Breast epithelium (tissue), 4 donors: ENCODE data around the gene ERRFI1. TPM values are rescaled to one million over a fixed set of nuclear protein-coding genes. Genes with fewer than 3 reads are reported as not detected.

ENCODE experiments used
- DNase-seq, 2 donors: peaks; one replicate each; pipeline ENCODE4 v3.0.0-alpha.2; 2019; ENCODE audit warnings: low spot score in 2 of 2
- H3K27ac ChIP-seq, 2 donors: fragments of 200-600 bp; sonication (generic) in 1 of 2; one replicate each; pipeline ENCODE4 v1.5.1; 2016 to 2019; ENCODE audit warnings: mild to moderate bottlenecking in 1 of 2
- H3K27me3 ChIP-seq, 2 donors: fragments of 200-600 bp; sonication (generic) in 1 of 2; one replicate each; pipeline versions ENCODE4 v1.5.1 to v1.6.0; 2017 to 2019; ENCODE audit warnings: control low read depth in 1 of 2, mild to moderate bottlenecking in 1 of 2
- H3K36me3 ChIP-seq: fragments of 200-600 bp; one replicate; pipeline ENCODE4 v1.5.1; 2019
- H3K4me1 ChIP-seq, 2 donors: fragments of 200-600 bp; sonication (generic); one replicate each; pipeline ENCODE4 v1.5.1; 2016 to 2019; ENCODE audit warnings: control low read depth in 1 of 2
- H3K4me3 ChIP-seq, 3 donors: fragments of 200-600 bp; sonication (generic); 1 replicate in 2 of 3; 2 replicates in 1 of 3; pipeline ENCODE4 v1.5.1; 2016 to 2019; ENCODE audit warnings: mild to moderate bottlenecking in 3 of 3, moderate library complexity in 2 of 3
- H3K9me3 ChIP-seq, 2 donors: fragments of 200-600 bp; sonication (generic) in 1 of 2; one replicate each; pipeline ENCODE4 v1.5.1; 2016 to 2019; ENCODE audit warnings: control low read depth in 1 of 2
- POLR2A ChIP-seq: fragments of 450-650 bp; IDR thresholded peaks from one replicate; pipeline ENCODE4 v1.6.1; 2016; ENCODE audit warnings: antibody characterized with exemption, mild to moderate bottlenecking, moderate library complexity
- POLR2AphosphoS5 ChIP-seq, 3 donors: sonication (generic); formaldehyde crosslinking; IDR thresholded peaks; one replicate each; pipeline ENCODE4 v1.6.1; 2017; ENCODE audit warnings: antibody characterized with exemption in 3 of 3
- intact Hi-C: fragments of 100-400 bp; cut with DNase I; formaldehyde crosslinking; loops from one replicate; pipeline ENCODE4 v1.15.1; 2023; ENCODE audit warnings: low total_unique reads
- total RNA-seq, 3 donors: library from RNA; depleted of rRNA; stranded (reverse); fragments of >200 nt; gene quantifications; one replicate each; pipeline ENCODE4 v1.1.0, GENCODE V29; 2016
- TF ChIP-seq, protein P1 (sequence below), 3 donors: fragments of 450-650 bp; IDR thresholded peaks; one replicate each; pipeline ENCODE4 v1.5.1; 2016 to 2017; ENCODE audit warnings: antibody characterized with exemption in 3 of 3, mild to moderate bottlenecking in 3 of 3, moderate library complexity in 3 of 3

Gene ERRFI1
- total RNA-seq, 3 donors from 2014 or later: 207 to 550 (median 379) TPM

DNA sequence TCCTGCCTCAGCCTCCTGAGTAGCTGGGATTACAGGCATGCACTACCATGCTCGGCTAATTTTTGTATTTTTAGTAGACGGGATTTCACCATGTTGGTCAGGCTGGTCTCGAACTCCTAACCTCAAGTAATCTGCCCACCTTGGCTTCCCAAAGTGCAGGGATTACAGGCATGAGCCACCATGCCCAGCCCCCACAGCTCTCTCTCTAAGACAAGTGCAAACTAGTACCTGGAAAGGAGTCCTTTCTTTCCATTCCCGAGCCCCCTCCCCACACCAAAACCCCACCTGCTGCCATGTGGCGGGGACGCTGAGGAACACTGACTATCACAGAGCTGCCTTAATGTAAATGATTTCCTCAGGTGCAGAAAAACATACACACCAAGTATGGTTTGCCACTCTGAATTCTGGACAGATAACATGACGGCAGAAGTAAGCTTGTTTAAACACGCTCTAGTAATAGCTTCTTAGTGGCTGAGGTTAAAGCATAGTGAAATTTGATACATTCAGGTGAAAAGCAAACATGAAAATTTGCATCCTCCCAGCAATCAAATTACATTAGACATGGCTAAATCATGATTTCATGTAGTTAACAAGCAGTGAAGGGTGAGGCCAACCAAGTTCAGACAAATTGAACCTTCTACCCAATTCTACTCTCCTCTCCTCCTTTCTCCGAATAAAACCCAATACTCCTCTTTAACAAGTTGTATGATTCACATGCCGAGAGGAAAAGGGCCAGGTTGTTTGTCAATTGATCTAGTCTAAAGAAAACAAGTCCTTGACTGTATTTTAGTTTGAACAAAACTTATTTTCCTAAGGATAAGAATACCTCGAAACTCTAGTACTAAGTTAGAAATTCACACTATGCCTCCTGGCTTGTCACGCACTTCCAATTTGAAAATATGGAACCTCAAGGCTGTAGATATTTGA, 19.8 kb downstream of the ERRFI1 start:
- Histone ChIP-seq H3K27me3 (no peaks in the 10 kb centered on the region), H3K27ac (peak overlapping the region; percentile 88 to 92), H3K4me1 (peaks cover 8 to 15% of the 10 kb centered on the region in 2 donors), H3K9me3 (no peaks in the 10 kb centered on the region), H3K36me3 (no peaks in the 10 kb centered on the region), H3K4me3 (no peak overlapping the region)
- intact Hi-C loops: loop anchor here (5.0 kb wide), 2 partner anchors 511 to 981 kb away; no protein-coding TSS in a partner anchor
- DNase-seq: no peak
- TF ChIP-seq POLR2A (no peak), POLR2AphosphoS5 (IDR thresholded peaks at IDR 0.05) (no peak)
- TF ChIP-seq, protein P1, sequence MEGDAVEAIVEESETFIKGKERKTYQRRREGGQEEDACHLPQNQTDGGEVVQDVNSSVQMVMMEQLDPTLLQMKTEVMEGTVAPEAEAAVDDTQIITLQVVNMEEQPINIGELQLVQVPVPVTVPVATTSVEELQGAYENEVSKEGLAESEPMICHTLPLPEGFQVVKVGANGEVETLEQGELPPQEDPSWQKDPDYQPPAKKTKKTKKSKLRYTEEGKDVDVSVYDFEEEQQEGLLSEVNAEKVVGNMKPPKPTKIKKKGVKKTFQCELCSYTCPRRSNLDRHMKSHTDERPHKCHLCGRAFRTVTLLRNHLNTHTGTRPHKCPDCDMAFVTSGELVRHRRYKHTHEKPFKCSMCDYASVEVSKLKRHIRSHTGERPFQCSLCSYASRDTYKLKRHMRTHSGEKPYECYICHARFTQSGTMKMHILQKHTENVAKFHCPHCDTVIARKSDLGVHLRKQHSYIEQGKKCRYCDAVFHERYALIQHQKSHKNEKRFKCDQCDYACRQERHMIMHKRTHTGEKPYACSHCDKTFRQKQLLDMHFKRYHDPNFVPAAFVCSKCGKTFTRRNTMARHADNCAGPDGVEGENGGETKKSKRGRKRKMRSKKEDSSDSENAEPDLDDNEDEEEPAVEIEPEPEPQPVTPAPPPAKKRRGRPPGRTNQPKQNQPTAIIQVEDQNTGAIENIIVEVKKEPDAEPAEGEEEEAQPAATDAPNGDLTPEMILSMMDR (IDR thresholded peaks at IDR 0.05): no peak

DNA sequence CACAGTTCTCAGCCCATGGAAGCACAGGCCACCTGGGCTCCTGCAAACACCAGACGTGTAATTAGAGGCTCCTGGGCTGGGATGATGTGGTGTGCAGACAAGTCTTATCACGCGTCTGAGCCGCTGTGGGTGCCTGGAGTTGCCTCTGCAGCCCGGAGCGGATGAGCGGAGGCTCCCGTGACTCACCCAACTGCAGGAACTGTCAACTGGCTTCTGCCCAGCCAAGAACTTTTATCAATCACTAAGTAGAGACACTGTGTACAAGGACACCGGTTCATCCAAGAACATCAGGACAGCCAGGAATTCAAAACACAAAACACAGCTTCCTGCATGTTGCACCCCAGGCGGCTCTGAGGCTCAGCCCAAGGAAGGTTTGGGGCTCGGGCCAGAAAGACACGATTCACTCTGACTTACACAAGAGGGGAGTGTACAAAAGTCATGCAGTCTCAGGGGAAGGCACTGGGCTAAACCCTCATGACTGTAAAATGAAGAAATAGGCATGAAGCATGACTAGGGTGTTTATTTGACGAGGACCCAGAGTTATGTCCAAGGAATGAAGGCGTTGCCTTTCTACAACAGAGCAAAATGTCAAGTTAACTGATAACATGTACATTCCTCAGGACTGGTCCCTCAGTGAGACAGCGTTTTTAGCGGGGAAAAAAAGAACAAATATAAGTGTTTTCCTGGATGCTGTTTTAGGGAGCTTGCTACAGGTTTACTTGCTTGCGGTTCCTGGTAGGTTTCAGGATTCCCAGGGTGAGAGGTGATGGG, 21.1 kb downstream of the ERRFI1 start:
- TF ChIP-seq POLR2A (no peak), POLR2AphosphoS5 (IDR thresholded peaks at IDR 0.05) (peak; percentile 92 to 97 (median 96))
- TF ChIP-seq, protein P1 (IDR thresholded peaks at IDR 0.05): peak in 2 of 3 donors; percentile 9 to 14
- Histone ChIP-seq H3K27ac (peak overlapping the region; percentile 88 to 92), H3K36me3 (no peaks in the 10 kb centered on the region), H3K4me3 (peak overlapping the region in 2 of 3 donors; percentile 9 to 29), H3K9me3 (no peaks in the 10 kb centered on the region), H3K4me1 (peaks cover 8 to 15% of the 10 kb centered on the region in 2 donors), H3K27me3 (no peaks in the 10 kb centered on the region)
- DNase-seq: peak; percentile 90 to 98
- intact Hi-C loops: loop anchor here (5.0 kb wide), 2 partner anchors 512 to 982 kb away; no protein-coding TSS in a partner anchor

DNA sequence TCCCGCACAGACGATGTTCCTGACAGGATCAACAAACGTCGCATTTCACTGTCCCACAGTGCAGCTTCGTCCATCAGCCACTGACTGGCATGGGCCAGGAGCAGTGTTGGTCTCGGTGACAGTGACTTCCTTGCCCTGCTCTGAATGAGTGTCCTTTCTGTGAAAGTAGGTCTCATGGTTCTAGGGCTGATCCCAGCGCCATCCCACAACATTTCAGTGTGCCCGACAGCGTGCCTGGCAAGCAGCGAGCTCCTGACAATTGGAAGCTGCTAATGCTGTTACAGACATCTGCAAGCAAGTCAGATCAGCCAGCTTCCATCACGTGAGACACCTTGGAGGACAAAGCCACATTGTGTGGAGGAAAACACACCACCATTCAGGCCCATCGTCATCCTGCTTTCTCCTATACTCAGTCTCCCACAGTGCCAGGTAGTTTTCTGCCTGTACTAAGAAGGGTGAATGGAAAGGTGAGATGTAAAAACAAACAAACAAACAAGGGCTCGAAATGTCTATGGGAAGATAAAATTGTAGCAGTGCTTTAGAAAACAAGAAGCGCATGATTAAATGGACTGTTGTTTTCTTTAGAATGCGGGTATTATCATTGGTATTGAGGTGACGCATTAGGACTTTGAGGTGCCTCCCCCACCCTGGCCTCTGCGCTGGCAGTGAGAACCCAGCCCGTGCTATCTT, 21.9 kb downstream of the ERRFI1 start:
- Histone ChIP-seq H3K27me3 (no peaks in the 10 kb centered on the region), H3K27ac (peak overlapping the region; percentile 88 to 92), H3K4me1 (peaks cover 8 to 15% of the 10 kb centered on the region in 2 donors), H3K36me3 (no peaks in the 10 kb centered on the region), H3K4me3 (peak overlapping the region in 2 of 3 donors; percentile 9 to 29), H3K9me3 (no peaks in the 10 kb centered on the region)
- TF ChIP-seq, protein P1 (IDR thresholded peaks at IDR 0.05): peak in 1 of 3 donors; percentile 6
- peak in 2 of 3 donors; percentile 4 to 47 for TF ChIP-seq POLR2AphosphoS5 (IDR thresholded peaks at IDR 0.05)
- TF ChIP-seq POLR2A: peak; percentile 27
- DNase-seq: peak in 1 of 2 donors; percentile 91
- intact Hi-C loops: no loop called here

DNA sequence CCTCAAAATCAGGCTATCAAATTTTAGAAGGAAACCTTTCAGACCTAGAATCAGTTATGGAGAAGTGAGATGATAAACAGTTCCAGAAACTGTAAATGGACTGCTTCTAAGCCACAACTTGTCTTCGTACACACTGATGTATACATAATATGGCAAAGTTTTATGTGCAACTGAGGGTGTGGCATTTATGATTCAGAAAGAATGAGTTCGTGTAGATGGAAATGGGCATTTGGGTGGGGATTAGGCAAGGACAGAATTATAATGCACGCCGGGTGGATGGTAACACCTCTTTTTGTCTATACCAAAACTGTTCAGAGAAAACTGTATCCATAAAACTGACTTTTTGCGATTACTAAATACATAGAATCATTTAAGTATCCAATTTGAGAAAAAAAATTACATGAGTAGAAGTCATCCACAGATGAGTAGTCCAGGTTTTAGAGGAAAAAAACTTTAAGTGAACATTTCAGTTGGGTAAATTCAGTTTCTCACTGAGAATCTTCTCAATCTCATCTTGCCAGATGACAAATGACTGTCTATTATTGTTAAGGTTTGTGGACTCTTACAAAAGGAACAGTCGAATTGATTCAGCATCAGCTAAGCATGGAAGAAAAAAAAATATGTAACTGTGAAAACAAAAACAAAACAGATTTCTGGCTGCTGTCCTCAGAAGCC, 22.5 kb downstream of the ERRFI1 start:
- Histone ChIP-seq H3K27me3 (no peaks in the 10 kb centered on the region), H3K36me3 (no peaks in the 10 kb centered on the region), H3K4me3 (peak overlapping the region in 1 of 3 donors; percentile 29), H3K4me1 (peaks cover 8 to 15% of the 10 kb centered on the region in 2 donors), H3K9me3 (no peaks in the 10 kb centered on the region), H3K27ac (peak overlapping the region; percentile 88 to 92)
- no peak for DNase-seq
- TF ChIP-seq POLR2AphosphoS5 (IDR thresholded peaks at IDR 0.05): no peak
- TF ChIP-seq POLR2A: no peak
- TF ChIP-seq, protein P1 (IDR thresholded peaks at IDR 0.05): no peak
- intact Hi-C loops: no loop called here
